GM10248 (cell line): ENCODE results near the gene VPS8.

Experiments
- CTCF ChIA-PET: fragments of 300-600 bp; sonication (Branson Sonifier 250); formaldehyde crosslinking; extraction: SDS; loops from one replicate; lab custom pipeline; 2021; ENCODE audit warnings: antibody characterized with exemption; lab: Yijun Ruan, JAX
- POLR2A ChIA-PET: fragments of 350-650 bp; sonication (Branson Sonifier 250); formaldehyde crosslinking; extraction: SDS; loops from one replicate; lab custom pipeline; 2020; ENCODE audit warnings: antibody characterized with exemption; lab: Yijun Ruan, JAX
- DNase-seq: peaks from one replicate; pipeline ENCODE4 v3.0.0; 2012; ENCODE audit errors: extremely low spot score
- TF ChIP-seq, protein P1 (sequence below): IDR thresholded peaks from 2 replicates; pipeline ENCODE4 v1.5.1; 2012; ENCODE audit warnings: mild to moderate bottlenecking, low read depth; ENCODE audit errors: extremely low read depth, missing control alignments, control extremely low read depth

Gene VPS8

DNA sequence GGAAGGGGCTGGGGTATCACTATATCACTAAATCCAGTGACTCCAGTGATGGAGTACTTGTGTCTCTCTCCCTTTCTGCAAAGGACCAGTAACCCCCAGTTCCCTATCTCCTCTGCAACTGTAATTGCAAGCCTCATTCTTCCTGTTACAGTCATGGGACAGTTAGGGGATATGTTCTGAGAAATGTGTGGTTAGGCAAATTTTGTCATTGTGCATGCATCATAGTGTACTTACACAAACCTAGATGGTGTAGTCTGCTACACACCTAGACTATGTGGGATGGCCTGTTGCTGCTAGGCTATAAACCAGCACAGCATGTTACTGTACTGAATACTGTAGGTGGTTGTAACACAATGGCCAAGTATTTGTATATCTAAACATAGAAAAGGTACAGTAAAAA, 2.2 kb downstream of the VPS8 start:
- ChIA-PET CTCF (interaction anchor here (1.3 to 1.6 kb wide), 2 partner anchors 9 to 10 kb away, joined by 3 to 13 read pairs; no protein-coding TSS in a partner anchor), POLR2A (no interaction called here)
- no peak for DNase-seq
- TF ChIP-seq, protein P1, sequence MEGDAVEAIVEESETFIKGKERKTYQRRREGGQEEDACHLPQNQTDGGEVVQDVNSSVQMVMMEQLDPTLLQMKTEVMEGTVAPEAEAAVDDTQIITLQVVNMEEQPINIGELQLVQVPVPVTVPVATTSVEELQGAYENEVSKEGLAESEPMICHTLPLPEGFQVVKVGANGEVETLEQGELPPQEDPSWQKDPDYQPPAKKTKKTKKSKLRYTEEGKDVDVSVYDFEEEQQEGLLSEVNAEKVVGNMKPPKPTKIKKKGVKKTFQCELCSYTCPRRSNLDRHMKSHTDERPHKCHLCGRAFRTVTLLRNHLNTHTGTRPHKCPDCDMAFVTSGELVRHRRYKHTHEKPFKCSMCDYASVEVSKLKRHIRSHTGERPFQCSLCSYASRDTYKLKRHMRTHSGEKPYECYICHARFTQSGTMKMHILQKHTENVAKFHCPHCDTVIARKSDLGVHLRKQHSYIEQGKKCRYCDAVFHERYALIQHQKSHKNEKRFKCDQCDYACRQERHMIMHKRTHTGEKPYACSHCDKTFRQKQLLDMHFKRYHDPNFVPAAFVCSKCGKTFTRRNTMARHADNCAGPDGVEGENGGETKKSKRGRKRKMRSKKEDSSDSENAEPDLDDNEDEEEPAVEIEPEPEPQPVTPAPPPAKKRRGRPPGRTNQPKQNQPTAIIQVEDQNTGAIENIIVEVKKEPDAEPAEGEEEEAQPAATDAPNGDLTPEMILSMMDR, result no peak

DNA sequence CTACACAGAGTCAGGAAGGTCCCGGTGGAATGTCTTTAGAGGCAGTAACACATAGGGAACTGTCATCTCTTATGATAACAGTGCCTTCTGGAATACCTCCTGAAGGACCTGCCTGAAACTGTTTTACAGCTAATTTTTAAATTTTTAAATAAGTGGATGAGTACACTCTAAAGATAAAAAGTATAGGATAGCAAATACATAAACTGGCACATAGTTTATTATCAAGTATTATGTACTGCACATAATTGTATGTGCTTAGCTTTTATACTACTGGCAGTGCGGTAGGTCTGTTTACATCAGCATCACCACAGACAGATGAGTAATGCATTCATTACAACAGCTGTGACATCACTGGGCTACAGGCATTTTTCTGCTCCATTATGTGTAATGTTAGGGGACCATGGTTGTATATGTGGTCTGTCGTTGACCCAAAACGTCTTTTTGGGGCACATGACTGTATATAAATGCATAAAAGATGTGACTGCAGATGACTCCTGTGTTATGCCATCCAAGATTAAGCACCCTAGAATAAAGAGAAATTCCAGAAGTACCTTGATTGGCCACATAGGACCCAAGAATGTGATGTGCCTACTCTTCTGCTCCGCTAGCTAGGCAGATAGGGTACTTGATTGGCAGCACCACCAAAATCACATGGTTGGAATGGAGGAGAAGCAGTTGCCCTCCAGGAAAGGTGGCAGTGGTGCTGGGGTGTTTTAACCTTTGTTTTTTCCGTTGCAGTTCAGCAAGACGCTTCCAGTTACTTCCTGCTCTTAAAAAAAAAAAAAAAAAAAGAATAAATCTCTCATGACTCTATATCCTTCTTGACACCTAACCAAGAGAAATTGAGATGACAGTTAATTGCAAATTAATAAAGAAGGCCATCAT, 3.3 kb downstream of the VPS8 start:
- POLR2A ChIA-PET, result no interaction called here
- CTCF ChIA-PET, result interaction anchor here (0.6 to 1.3 kb wide), 6 partner anchors 8 to 509 kb away, joined by 3 read pairs; partner anchors contain the start of gene EPHB3
- TF ChIP-seq, protein P1, result no peak
- DNase-seq, result no peak

DNA sequence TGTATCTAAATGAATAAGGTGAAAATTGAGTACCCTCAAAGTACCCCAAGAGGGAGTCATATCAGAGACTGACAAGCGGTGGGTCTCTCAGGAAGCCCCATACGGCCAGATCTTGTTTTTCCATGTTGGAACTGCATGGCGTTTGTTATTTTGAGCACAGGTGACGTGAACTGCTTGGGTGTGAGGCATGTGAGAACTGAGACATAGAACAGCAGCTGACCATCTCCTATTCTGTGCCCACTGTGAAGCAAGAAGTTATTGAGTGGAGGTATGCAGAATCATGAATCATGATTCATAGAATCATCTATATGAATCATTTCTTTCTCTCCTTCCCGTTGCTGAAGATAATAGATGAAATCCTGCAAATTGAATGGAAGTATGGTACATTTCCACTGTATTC, 4.6 kb downstream of the VPS8 start:
- CTCF ChIA-PET, result interaction anchor here (1.0 to 1.1 kb wide), 2 partner anchors 14 to 50 kb away, joined by 3 read pairs; no protein-coding TSS in a partner anchor
- TF ChIP-seq, protein P1, result no peak
- DNase-seq, result no peak
- POLR2A ChIA-PET, result no interaction called here

DNA sequence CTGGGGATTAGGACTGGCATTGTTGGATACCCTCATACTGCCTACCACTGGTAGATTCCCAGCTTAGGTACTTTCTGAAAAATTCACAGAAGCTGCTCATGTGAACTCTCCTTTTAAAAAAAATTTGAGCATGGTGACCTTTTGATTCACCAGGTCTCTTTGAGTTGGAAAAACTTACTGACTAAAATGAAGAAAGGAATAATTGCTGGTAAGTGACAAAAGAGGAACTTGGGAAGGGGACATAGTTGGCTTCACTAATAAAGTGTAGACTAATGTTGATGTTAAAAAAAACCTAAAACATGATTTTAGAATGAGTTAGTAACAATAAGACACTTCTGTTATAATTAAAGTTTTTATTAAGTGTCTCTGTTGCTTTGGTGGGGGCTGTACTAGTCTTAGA, 8.6 kb downstream of the VPS8 start:
- TF ChIP-seq, protein P1, result no peak
- ChIA-PET CTCF (interaction anchor here (0.9 to 3.0 kb wide), 3 partner anchors 9 to 12 kb away, joined by 3 to 15 read pairs (median 3); partner anchors contain the start of gene VPS8), POLR2A (no interaction called here)
- no peak for DNase-seq

DNA sequence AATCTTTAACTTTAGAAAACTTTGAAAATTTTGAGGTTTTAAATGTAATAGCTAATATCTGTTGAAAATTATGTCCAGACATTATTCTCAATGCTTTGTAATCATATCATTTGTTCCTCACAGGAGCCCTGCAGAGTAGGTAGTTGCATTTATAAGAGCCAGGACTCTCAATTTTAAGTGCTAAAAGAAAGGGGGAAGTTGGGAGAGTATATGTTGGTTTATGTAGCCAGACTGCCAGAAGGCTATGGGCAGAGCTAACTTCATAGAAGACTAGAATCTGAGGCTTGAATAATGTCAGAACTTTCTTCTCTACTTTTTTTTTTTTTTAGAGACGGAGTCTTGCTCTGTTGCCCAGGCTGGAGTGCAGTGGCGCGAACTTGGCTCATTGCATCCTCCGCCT, 9.1 kb downstream of the VPS8 start:
- TF ChIP-seq, protein P1, result no peak
- ChIA-PET POLR2A (no interaction called here), CTCF (interaction anchor here (0.6 to 3.0 kb wide), 4 partner anchors 9 to 19 kb away, joined by 3 to 15 read pairs (median 3); partner anchors contain the start of gene VPS8)
- no peak for DNase-seq

DNA sequence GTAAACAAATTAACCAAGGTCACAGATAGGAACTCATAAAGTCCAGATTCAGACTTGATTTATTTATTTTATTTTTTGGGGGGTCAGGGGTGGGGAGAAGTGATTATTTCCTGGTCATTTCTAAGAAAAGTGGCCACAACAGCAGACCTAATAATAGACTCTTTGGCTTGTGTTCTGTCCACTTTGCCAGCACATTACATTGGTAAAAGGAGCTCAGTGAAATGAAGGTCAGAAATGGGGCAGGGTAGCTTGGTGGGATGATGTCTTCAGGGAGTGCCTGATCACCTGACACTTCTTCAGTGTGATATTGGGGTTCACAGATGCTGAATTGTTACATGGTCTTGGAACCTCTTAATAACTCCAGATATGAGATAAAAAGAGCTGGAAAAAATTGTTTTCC, 10.1 kb downstream of the VPS8 start:
- CTCF ChIA-PET, result interaction anchor here (0.7 to 3.4 kb wide), 6 partner anchors 9 to 351 kb away, joined by 3 to 15 read pairs (median 4); no protein-coding TSS in a partner anchor
- POLR2A ChIA-PET, result no interaction called here
- DNase-seq, result no peak
- TF ChIP-seq, protein P1, result no peak
